ENCODE measurements around the gene KCNIP2. TPM values are rescaled to one million over a fixed set of nuclear protein-coding genes. Genes with fewer than 3 reads are reported as not detected.

The KCNIP2 gene
- total RNA-seq, 4 donors from 2014 or later, result 6.1 to 63.9 (median 37.2) TPM

DNA sequence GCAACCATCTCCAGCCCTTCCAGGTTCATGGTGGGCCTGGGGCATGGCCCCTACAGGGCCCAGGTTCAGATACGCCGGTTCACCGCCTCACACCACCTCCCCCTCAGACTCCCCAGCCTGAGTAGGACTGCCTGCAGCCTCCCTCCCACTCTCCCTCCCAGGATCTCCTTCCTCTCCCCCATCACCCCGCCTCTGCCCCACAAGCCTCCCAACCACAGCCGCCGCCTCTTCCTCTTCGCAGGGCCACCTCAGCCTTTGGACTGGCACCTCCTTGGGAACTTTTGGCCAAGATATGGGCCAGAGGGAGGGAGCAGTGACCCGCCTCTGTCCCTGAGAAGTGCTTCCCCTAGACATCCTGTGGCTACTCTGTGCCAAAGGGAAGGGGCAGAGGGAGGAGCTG lies 9.3 kb downstream of the KCNIP2 start:
- no peaks in the 10 kb centered on the region for H3K36me3 ChIP-seq

DNA sequence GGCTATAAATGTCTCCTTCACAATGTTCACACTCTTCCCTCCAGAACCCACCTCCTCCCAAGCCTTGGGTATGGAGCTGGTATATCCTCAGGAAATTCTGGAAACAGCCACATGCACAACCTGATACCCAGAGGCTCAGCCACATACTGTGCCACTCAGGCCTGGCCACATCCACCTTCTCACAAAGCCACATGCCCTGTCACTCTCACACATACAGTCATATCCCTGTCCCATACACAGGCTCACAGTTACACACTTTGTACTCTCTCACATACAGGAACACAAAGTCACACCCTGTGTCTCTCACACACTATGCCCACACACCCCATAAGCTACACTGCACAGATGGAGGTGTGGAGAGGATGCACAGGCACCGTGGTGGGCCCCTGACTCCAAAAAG lies 10.1 kb downstream of the KCNIP2 start:
- Histone ChIP-seq H3K27me3 (no peaks in the 10 kb centered on the region), H3K36me3 (no peaks in the 10 kb centered on the region), H3K4me3 (no peak overlapping the region), H3K9me3 (no peaks in the 10 kb centered on the region), H3K4me1 (peaks cover 0 to 49% (median 15%) of the 10 kb centered on the region in 4 donors), H3K27ac (no peak overlapping the region)
- DNase-seq (ENCODE audit: low spot score in 2 of 2), result no peak
- WGBS, 2 donors, result 67 to 70% methylated on average over 1 of the region's 1 CpG
- no peak for TF ChIP-seq POLR2A (IDR thresholded peaks at IDR 0.05)
- TF ChIP-seq, protein P1, sequence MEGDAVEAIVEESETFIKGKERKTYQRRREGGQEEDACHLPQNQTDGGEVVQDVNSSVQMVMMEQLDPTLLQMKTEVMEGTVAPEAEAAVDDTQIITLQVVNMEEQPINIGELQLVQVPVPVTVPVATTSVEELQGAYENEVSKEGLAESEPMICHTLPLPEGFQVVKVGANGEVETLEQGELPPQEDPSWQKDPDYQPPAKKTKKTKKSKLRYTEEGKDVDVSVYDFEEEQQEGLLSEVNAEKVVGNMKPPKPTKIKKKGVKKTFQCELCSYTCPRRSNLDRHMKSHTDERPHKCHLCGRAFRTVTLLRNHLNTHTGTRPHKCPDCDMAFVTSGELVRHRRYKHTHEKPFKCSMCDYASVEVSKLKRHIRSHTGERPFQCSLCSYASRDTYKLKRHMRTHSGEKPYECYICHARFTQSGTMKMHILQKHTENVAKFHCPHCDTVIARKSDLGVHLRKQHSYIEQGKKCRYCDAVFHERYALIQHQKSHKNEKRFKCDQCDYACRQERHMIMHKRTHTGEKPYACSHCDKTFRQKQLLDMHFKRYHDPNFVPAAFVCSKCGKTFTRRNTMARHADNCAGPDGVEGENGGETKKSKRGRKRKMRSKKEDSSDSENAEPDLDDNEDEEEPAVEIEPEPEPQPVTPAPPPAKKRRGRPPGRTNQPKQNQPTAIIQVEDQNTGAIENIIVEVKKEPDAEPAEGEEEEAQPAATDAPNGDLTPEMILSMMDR (IDR thresholded peaks at IDR 0.05), result no peak
- no peak for TF ChIP-seq EP300 (IDR thresholded peaks at IDR 0.05)

More for the DNA sequence above, 9.3 kb downstream of the KCNIP2 start:
- 75 to 77% methylated on average over 8 of the region's 8 CpGs for WGBS, 2 donors
- H3K4me3 ChIP-seq, result no peak overlapping the region
- TF ChIP-seq EP300 (IDR thresholded peaks at IDR 0.05), result no peak
- TF ChIP-seq POLR2A (IDR thresholded peaks at IDR 0.05), result no peak
- TF ChIP-seq, protein P1 (IDR thresholded peaks at IDR 0.05), result no peak
- DNase-seq (ENCODE audit: low spot score in 2 of 2), result no peak
- no peaks in the 10 kb centered on the region for H3K9me3 ChIP-seq
- no peak overlapping the region for H3K27ac ChIP-seq
- peaks cover 0 to 43% (median 15%) of the 10 kb centered on the region in 4 donors for H3K4me1 ChIP-seq
- no peaks in the 10 kb centered on the region for H3K27me3 ChIP-seq

- 64 to 65% methylated on average over 4 of the region's 4 CpGs for WGBS, 2 donors
- no peak overlapping the region for H3K4me3 ChIP-seq
- no peaks in the 10 kb centered on the region for H3K27me3 ChIP-seq
- no peaks in the 10 kb centered on the region for H3K36me3 ChIP-seq
- no peak overlapping the region for H3K27ac ChIP-seq
- TF ChIP-seq, protein P1 (IDR thresholded peaks at IDR 0.05), result no peak
- TF ChIP-seq POLR2A (IDR thresholded peaks at IDR 0.05), result no peak
- TF ChIP-seq EP300 (IDR thresholded peaks at IDR 0.05), result no peak
- peaks cover 0 to 44% (median 15%) of the 10 kb centered on the region in 4 donors for H3K4me1 ChIP-seq
- no peak for DNase-seq (ENCODE audit: low spot score in 2 of 2)
- H3K9me3 ChIP-seq, result no peaks in the 10 kb centered on the region
These were observed 11.3 kb downstream of the KCNIP2 start for GRCh38 chr10:101832325-101832771.

DNA sequence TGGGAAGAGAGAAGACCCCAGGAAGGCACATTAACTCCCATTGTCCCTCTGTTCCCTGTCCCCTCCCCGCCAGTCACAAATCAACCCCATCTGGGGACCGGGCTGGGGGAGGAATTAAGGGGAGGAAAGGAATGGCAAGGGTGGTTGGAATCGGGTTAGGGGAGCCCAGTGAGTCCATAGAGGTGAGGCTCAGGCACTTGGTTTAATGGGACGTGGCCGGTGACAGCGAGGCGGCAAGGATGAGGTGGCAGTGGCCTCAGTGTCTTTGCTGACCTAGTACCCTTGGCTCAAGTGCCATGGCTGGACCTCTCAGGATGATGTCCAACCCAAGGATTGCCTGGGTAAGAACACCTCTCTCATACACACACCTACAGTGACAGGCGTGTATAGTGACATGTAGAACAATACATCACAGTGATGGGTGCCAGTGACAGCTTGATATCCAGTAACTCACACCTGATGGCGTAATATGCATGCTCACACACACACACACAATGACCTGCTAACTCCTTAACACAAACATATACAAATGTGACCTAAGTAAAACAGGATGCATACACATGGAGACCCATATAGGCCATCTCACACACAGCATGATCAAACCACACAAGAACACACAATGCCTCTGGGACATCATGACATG lies 12.3 kb downstream of the KCNIP2 start:
- Histone ChIP-seq H3K9me3 (no peaks in the 10 kb centered on the region), H3K36me3 (no peaks in the 10 kb centered on the region), H3K4me3 (peak overlapping the region; percentile 25 to 56 (median 47)), H3K27me3 (no peaks in the 10 kb centered on the region), H3K4me1 (peaks cover 0 to 43% (median 15%) of the 10 kb centered on the region in 4 donors), H3K27ac (peak overlapping the region; percentile 58 to 83 (median 74))
- no peak for DNase-seq (ENCODE audit: low spot score in 2 of 2)
- WGBS, 2 donors, result 53 to 56% methylated on average over 9 of the region's 9 CpGs
- TF ChIP-seq, protein P1 (IDR thresholded peaks at IDR 0.05), result no peak
- no peak for TF ChIP-seq EP300 (IDR thresholded peaks at IDR 0.05)
- no peak for TF ChIP-seq POLR2A (IDR thresholded peaks at IDR 0.05)

GRCh38 chr10:101830322-101831168 lies 13.1 kb downstream of the KCNIP2 start:
- WGBS, 2 donors, result 2 to 5% methylated on average over 36 to 44 of the region's 56 CpGs
- Histone ChIP-seq H3K4me3 (peak overlapping the region; percentile 25 to 56 (median 47)), H3K27me3 (no peaks in the 10 kb centered on the region), H3K27ac (peak overlapping the region; percentile 58 to 83 (median 78)), H3K9me3 (no peaks in the 10 kb centered on the region), H3K4me1 (peaks cover 0 to 37% (median 15%) of the 10 kb centered on the region in 4 donors), H3K36me3 (no peaks in the 10 kb centered on the region)
- TF ChIP-seq POLR2A (IDR thresholded peaks at IDR 0.05) (no peak), EP300 (IDR thresholded peaks at IDR 0.05) (peak in 1 of 2 donors; percentile 68)
- TF ChIP-seq, protein P1 (IDR thresholded peaks at IDR 0.05), result no peak
- peak; percentile 85 to 89 for DNase-seq (ENCODE audit: low spot score in 2 of 2)
